ENCODE measurements around the gene PGLYRP1. TPM values are rescaled to one million over a fixed set of nuclear protein-coding genes. Genes with fewer than 3 reads are reported as not detected.

The PGLYRP1 gene
- total and polyA plus RNA-seq, 3 donors from 2014 or later: not detected

DNA sequence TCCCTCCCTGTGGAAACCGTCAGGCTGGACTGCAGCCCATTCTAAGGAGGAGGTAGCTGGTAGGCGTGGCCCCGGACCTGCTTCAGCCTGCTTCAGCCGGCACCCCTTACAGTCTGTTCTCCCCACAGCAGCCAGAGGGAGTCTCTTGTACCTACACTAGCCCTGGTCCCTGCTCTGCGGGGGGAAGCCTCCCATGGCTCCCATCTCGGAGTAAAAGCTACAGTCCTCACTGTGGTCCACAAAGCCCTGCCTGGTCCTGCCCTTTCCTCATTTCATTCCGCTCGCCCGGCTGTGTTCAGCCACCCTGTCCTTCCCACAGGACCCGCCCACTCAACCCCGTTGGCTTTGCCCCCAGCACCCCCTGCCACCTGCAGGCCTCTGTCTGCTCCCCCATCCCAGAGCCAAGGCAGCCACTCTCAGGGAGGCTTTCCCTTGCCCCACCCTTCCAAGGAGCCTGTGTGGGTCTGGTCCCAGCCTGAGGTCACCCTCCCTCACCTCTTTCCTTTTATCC is 1.3 kb downstream of the PGLYRP1 start:
- no peak for DNase-seq
- Histone ChIP-seq H3K4me3 (no peak overlapping the region), H3K9me3 (no peaks in the 10 kb centered on the region), H3K27me3 (no peaks in the 10 kb centered on the region), H3K27ac (no peak overlapping the region), H3K36me3 (ENCODE audit: low read depth, missing control alignments) (no peaks in the 10 kb centered on the region), H3K4me1 (no peaks in the 10 kb centered on the region)
- intact Hi-C loops (cut with DNase I; ENCODE audit: low total_unique reads): loop anchor here (10.0 kb wide), 1 partner anchor 243 kb away; no protein-coding TSS in a partner anchor
- TF ChIP-seq POLR2A (IDR thresholded peaks at IDR 0.05): no peak
- TF ChIP-seq, protein P1, sequence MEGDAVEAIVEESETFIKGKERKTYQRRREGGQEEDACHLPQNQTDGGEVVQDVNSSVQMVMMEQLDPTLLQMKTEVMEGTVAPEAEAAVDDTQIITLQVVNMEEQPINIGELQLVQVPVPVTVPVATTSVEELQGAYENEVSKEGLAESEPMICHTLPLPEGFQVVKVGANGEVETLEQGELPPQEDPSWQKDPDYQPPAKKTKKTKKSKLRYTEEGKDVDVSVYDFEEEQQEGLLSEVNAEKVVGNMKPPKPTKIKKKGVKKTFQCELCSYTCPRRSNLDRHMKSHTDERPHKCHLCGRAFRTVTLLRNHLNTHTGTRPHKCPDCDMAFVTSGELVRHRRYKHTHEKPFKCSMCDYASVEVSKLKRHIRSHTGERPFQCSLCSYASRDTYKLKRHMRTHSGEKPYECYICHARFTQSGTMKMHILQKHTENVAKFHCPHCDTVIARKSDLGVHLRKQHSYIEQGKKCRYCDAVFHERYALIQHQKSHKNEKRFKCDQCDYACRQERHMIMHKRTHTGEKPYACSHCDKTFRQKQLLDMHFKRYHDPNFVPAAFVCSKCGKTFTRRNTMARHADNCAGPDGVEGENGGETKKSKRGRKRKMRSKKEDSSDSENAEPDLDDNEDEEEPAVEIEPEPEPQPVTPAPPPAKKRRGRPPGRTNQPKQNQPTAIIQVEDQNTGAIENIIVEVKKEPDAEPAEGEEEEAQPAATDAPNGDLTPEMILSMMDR (IDR thresholded peaks at IDR 0.05): no peak
- 69 to 71% methylated on average over 10 to 11 of the region's 11 CpGs for WGBS, 2 donors

DNA sequence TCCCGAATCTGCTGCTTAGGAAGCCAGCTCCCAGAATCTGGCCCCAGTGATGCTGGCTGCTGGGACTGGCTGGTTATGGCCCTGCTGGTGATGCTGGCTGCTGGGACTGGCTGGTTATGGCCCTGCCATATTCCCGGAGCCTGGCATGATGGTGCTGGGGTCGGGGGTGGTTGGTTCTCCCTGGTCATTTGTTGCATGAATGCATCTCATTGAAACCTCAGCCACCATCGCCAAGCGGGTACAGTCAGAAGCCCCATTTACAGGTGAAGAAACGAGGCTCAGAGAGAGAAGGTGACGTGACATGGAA is 2.1 kb downstream of the PGLYRP1 start:
- TF ChIP-seq, protein P1 (IDR thresholded peaks at IDR 0.05): no peak
- no peak for TF ChIP-seq POLR2A (IDR thresholded peaks at IDR 0.05)
- intact Hi-C loops (cut with DNase I; ENCODE audit: low total_unique reads): loop anchor here (10.0 kb wide), 1 partner anchor 244 kb away; no protein-coding TSS in a partner anchor
- no peaks in the 10 kb centered on the region for H3K27me3 ChIP-seq
- H3K4me3 ChIP-seq: no peak overlapping the region
- 92 to 98% methylated on average over 6 to 7 of the region's 7 CpGs for WGBS, 2 donors
- H3K4me1 ChIP-seq: no peaks in the 10 kb centered on the region
- no peaks in the 10 kb centered on the region for H3K9me3 ChIP-seq
- no peaks in the 10 kb centered on the region for H3K36me3 ChIP-seq (ENCODE audit: low read depth, missing control alignments)
- DNase-seq: no peak
- H3K27ac ChIP-seq: no peak overlapping the region

GRCh38 chr19:46019270-46019669 is 3.6 kb downstream of the PGLYRP1 start:
- no peak overlapping the region for H3K4me3 ChIP-seq
- H3K36me3 ChIP-seq (ENCODE audit: low read depth, missing control alignments): no peaks in the 10 kb centered on the region
- DNase-seq: no peak
- WGBS, 2 donors: 89 to 95% methylated on average over 9 to 13 of the region's 13 CpGs
- no peaks in the 10 kb centered on the region for H3K9me3 ChIP-seq
- no peak overlapping the region for H3K27ac ChIP-seq
- H3K4me1 ChIP-seq: no peaks in the 10 kb centered on the region
- intact Hi-C loops (cut with DNase I; ENCODE audit: low total_unique reads): no loop called here
- no peaks in the 10 kb centered on the region for H3K27me3 ChIP-seq
- no peak for TF ChIP-seq POLR2A (IDR thresholded peaks at IDR 0.05)

DNA sequence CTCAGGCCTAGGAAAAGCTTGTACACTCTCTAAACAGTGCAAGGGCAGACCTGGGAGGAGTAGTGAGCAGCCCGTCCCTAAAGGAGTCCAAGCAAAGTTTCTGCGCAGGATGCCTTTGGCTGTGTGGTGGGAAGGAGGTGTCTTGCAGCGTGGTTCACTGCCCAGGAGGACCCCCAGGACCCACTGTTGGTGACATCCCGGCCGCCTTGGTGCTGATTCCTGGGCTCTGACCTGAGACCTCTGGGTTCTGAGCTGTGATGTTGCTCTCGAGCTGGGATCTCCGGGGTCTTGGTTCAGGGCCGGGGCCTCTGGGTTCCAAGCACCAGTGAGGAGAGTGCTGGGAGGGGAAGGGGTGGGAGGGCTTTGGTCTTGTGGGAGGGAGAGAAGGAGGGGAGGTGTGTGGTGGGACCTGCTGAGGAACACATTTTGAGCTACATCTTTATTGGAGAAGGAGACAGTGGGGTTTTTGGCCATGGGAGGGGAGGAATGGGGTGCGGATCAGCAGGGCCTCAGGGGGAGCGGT is 4.1 kb downstream of the PGLYRP1 start:
- intact Hi-C loops (cut with DNase I; ENCODE audit: low total_unique reads): no loop called here
- H3K27me3 ChIP-seq: no peaks in the 10 kb centered on the region
- H3K4me1 ChIP-seq: no peaks in the 10 kb centered on the region
- TF ChIP-seq POLR2A (IDR thresholded peaks at IDR 0.05): no peak
- TF ChIP-seq, protein P1 (IDR thresholded peaks at IDR 0.05): no peak
- 90 to 96% methylated on average over 9 to 10 of the region's 10 CpGs for WGBS, 2 donors
- H3K27ac ChIP-seq: no peak overlapping the region
- no peaks in the 10 kb centered on the region for H3K9me3 ChIP-seq
- DNase-seq: no peak
- no peaks in the 10 kb centered on the region for H3K36me3 ChIP-seq (ENCODE audit: low read depth, missing control alignments)
- H3K4me3 ChIP-seq: no peak overlapping the region

DNA sequence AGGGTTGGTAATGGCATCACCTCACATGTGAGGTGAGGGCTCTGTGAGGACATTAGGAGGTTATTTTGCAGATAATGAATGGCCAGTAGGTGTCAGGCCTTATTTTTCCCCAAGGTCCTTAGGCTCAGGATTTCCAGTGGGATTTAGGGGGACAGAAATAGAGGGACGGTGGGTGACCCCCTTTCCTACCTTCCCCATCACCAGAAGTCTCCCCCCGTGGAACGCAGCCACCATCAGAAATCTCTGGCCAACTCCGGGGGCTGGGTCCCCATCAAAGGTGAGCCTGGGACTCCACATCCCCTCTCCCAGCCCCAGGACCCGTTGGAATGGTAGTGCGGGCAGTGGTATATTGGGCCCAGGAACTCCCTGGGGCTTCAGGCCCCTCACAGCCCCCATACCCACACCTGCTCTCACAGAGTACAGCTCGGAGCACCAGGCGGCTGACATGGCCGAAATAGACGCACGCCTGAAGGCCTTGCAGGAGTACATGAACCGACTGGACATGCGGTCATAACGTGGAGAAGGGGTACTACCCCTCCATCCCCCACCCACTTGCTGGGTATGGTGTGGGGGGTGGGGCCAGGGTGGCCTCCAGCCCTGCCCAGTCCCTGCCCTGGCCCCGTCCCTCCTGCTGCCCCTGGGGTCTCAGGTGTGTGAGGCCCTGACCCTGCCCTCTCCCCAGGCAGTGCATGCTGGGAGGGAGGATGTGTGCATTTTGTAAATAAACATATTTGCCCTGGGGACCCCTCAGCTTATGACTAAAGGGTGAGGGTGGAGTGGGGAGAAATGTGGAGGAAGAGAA is 4.8 kb downstream of the PGLYRP1 start:
- no peaks in the 10 kb centered on the region for H3K9me3 ChIP-seq
- H3K4me1 ChIP-seq: no peaks in the 10 kb centered on the region
- no peak for TF ChIP-seq POLR2A (IDR thresholded peaks at IDR 0.05)
- TF ChIP-seq, protein P1 (IDR thresholded peaks at IDR 0.05): no peak
- H3K27me3 ChIP-seq: no peaks in the 10 kb centered on the region
- H3K27ac ChIP-seq: no peak overlapping the region
- no peak overlapping the region for H3K4me3 ChIP-seq
- DNase-seq: no peak
- no peaks in the 10 kb centered on the region for H3K36me3 ChIP-seq (ENCODE audit: low read depth, missing control alignments)
- intact Hi-C loops (cut with DNase I; ENCODE audit: low total_unique reads): no loop called here
- 98 to 100% methylated on average over 3 to 15 of the region's 15 CpGs for WGBS, 2 donors
